MM.1S (cell line): ENCODE results near the gene FAAH.

ENCODE experiments used
- DNase-seq: peaks from one replicate; pipeline ENCODE4 v3.0.0-alpha.2; 2015
- H2AFZ ChIP-seq: fragments of 300-600 bp; sonication (generic); 2 replicates; pipeline ENCODE4 v1.6.0; 2016; ENCODE audit warnings: antibody characterized with exemption, low read length
- H3F3A ChIP-seq: fragments of 300-600 bp; sonication (generic); 2 replicates; pipeline ENCODE4 v1.6.1; 2016; ENCODE audit warnings: mild to moderate bottlenecking, antibody characterized with exemption, low read length, moderate library complexity, mixed read lengths; ENCODE audit not compliant: insufficient read depth
- H3K27ac ChIP-seq: fragments of 300-600 bp; sonication (generic); 2 replicates; pipeline ENCODE4 v1.5.1; 2016; ENCODE audit warnings: mild to moderate bottlenecking, low read length
- H3K27me3 ChIP-seq: fragments of 300-600 bp; sonication (generic); replicated peaks from 2 replicates; pipeline ENCODE4 v1.6.0; 2016; ENCODE audit warnings: low read length; ENCODE audit not compliant: insufficient read depth
- H3K36me3 ChIP-seq: fragments of 300-600 bp; sonication (generic); replicated peaks from 2 replicates; pipeline ENCODE4 v1.6.1; 2016; ENCODE audit warnings: mild to moderate bottlenecking, low read length, mixed read lengths; ENCODE audit not compliant: insufficient read depth
- H3K4me1 ChIP-seq: fragments of 300-600 bp; sonication (generic); 2 replicates; pipeline ENCODE4 v1.6.1; 2016; ENCODE audit warnings: low read length, mixed read lengths
- H3K4me2 ChIP-seq: fragments of 300-600 bp; sonication (generic); 2 replicates; pipeline ENCODE4 v1.6.0; 2016; ENCODE audit warnings: low read depth, low read length
- H3K4me3 ChIP-seq: fragments of 300-600 bp; sonication (generic); 2 replicates; pipeline ENCODE4 v1.5.1; 2016; ENCODE audit warnings: low read length, mixed read lengths
- H3K79me2 ChIP-seq: fragments of 300-600 bp; sonication (generic); 2 replicates; pipeline ENCODE4 v1.6.1; 2016; ENCODE audit warnings: mixed run types, low read length, mixed read lengths
- H3K9ac ChIP-seq: fragments of 300-600 bp; sonication (generic); 2 replicates; pipeline ENCODE4 v1.6.1; 2016; ENCODE audit warnings: low read length, mixed read lengths
- H3K9me2 ChIP-seq: fragments of 300-600 bp; sonication (generic); replicated peaks from 2 replicates; pipeline ENCODE4 v1.6.1; 2016; ENCODE audit warnings: mild to moderate bottlenecking, low read length, mixed read lengths; ENCODE audit not compliant: insufficient read depth
- H3K9me3 ChIP-seq: fragments of 300-600 bp; sonication (generic); replicated peaks from 2 replicates; pipeline ENCODE4 v1.6.1; 2016; ENCODE audit warnings: mild to moderate bottlenecking, low read length, mixed read lengths; ENCODE audit not compliant: insufficient read depth
- H4K20me1 ChIP-seq: fragments of 300-600 bp; sonication (generic); 2 replicates; pipeline ENCODE4 v1.6.1; 2016; ENCODE audit warnings: mild to moderate bottlenecking, low read length, moderate library complexity, mixed read lengths; ENCODE audit not compliant: insufficient read depth
- EZH2 ChIP-seq: fragments of 300-600 bp; sonication (generic); optimal IDR thresholded peaks from 2 replicates; pipeline ENCODE3; 2017; ENCODE audit warnings: low read depth, mild to moderate bottlenecking, antibody characterized with exemption, low read length, mixed read lengths
- EZH2phosphoT487 ChIP-seq: fragments of 300-600 bp; sonication (generic); IDR thresholded peaks from 2 replicates; pipeline ENCODE4 v1.6.1; 2018; ENCODE audit warnings: antibody characterized with exemption, low read length
- TF ChIP-seq, protein P1 (sequence below): fragments of 300-600 bp; sonication (generic); IDR thresholded peaks from 2 replicates; pipeline ENCODE4 v1.5.1; 2016; ENCODE audit warnings: antibody characterized with exemption, low read length, mixed read lengths

The FAAH gene

DNA sequence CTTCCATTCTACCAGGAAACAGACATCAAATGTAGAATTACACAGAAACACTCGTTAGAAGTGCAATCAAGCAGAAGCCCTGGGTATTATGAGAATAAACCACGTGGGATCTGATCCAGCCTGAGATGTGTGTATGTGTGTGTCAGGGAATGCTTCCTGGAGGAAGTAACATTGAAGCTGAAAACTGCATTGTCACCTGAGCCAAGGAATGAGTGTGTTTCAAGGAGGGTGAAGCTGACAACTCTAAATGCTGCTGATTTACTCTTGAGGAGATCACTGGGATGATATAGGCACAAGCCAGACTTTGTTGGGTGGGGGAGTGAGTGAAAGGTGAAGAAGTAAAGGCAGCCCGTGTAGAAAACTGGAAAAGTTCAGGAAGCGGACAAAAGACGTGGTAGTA lies 27.6 kb downstream of the FAAH start:
- Histone ChIP-seq H3K27me3 (no peaks in the 10 kb centered on the region), H3K27ac (no peak overlapping the region), H3K9me2 (no peaks in the 10 kb centered on the region), H2AFZ (no peak overlapping the region), H3K79me2 (no peaks in the 10 kb centered on the region), H3K4me2 (no peak overlapping the region), H3K9ac (no peak overlapping the region), H3K4me1 (no peaks in the 10 kb centered on the region), H3K9me3 (no peaks in the 10 kb centered on the region), H4K20me1 (no peaks in the 10 kb centered on the region), H3K4me3 (no peak overlapping the region), H3F3A (no peaks in the 10 kb centered on the region), H3K36me3 (no peaks in the 10 kb centered on the region)
- DNase-seq: no peak
- TF ChIP-seq, protein P1, sequence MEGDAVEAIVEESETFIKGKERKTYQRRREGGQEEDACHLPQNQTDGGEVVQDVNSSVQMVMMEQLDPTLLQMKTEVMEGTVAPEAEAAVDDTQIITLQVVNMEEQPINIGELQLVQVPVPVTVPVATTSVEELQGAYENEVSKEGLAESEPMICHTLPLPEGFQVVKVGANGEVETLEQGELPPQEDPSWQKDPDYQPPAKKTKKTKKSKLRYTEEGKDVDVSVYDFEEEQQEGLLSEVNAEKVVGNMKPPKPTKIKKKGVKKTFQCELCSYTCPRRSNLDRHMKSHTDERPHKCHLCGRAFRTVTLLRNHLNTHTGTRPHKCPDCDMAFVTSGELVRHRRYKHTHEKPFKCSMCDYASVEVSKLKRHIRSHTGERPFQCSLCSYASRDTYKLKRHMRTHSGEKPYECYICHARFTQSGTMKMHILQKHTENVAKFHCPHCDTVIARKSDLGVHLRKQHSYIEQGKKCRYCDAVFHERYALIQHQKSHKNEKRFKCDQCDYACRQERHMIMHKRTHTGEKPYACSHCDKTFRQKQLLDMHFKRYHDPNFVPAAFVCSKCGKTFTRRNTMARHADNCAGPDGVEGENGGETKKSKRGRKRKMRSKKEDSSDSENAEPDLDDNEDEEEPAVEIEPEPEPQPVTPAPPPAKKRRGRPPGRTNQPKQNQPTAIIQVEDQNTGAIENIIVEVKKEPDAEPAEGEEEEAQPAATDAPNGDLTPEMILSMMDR: no peak
- TF ChIP-seq EZH2: no peak
- TF ChIP-seq EZH2phosphoT487: no peak

DNA sequence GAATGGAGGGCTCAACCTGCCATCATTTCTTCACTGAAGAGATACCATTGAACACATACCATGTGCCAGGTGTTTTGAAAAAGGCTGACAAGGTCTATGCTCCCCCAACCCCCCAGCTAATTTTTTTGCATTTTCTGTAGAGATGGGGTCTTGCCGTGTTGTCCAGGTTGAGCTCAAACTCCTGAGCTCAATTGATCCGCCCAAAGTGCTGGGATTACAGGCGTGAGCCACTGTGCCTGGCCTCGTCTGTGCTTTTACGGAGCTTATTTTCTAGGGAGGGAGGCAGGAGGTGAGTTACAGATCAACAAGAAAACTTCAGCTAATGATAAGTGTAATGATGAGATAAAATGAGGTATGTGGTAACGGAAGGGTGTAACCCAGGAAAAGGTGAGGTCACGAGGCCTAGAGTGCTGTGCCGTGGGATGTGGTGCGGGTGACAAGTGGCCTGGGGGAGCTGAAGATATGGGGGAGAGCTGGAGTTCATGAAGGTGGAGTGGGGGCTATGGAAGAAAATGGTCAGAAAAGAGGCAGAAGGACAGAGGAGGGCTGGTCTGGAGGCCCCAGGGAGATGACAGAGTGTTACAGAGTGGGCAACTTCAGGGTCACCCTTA lies 28.2 kb downstream of the FAAH start:
- Histone ChIP-seq H2AFZ (no peak overlapping the region), H3K9me3 (no peaks in the 10 kb centered on the region), H3K4me2 (no peak overlapping the region), H3K27me3 (no peaks in the 10 kb centered on the region), H3F3A (no peaks in the 10 kb centered on the region), H3K4me1 (no peaks in the 10 kb centered on the region), H3K36me3 (no peaks in the 10 kb centered on the region), H3K9ac (no peak overlapping the region), H3K4me3 (no peak overlapping the region), H4K20me1 (no peaks in the 10 kb centered on the region), H3K79me2 (no peaks in the 10 kb centered on the region), H3K9me2 (no peaks in the 10 kb centered on the region), H3K27ac (no peak overlapping the region)
- no peak for DNase-seq
- TF ChIP-seq, protein P1: no peak
- no peak for TF ChIP-seq EZH2phosphoT487
- TF ChIP-seq EZH2: no peak

DNA sequence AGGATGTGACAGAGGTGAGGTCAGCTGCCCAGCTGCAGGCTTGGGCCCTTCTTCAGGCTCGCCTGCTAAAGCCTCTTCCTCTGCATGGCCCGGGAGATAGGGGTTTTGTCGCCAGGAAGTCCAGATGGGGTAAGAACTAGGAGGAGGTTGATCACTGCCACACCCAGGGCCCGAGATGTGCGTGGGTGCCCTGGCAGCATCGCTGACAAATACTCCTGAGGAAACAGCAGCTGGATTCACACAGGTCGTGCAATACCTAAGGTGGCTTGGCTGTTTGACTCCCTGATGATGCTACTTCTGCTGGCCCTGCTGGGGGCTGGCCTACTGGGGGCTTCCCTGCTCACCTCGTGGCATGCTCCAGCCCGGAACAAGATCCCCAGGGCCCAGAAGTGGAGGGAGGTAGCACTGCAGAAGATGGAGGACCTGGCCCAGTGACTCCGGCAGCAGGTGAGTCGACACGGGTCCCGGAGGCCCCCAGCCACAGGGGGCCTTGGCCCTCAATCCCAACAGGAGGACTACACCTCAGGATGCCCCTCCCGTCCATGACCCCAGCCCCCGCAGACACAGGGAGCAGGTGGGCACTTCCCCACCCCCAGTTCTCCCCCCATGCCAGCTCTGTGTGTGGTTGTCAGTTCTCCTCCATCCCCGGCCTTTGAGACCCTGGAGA lies 29.6 kb downstream of the FAAH start:
- H3K9me2 ChIP-seq: no peaks in the 10 kb centered on the region
- no peaks in the 10 kb centered on the region for H3K27me3 ChIP-seq
- no peak for TF ChIP-seq EZH2phosphoT487
- TF ChIP-seq EZH2: no peak
- TF ChIP-seq, protein P1: no peak
- no peak overlapping the region for H3K4me2 ChIP-seq
- H3K9ac ChIP-seq: no peak overlapping the region
- no peaks in the 10 kb centered on the region for H3K36me3 ChIP-seq
- H3K79me2 ChIP-seq: no peaks in the 10 kb centered on the region
- H4K20me1 ChIP-seq: no peaks in the 10 kb centered on the region
- no peak overlapping the region for H3K4me3 ChIP-seq
- no peaks in the 10 kb centered on the region for H3K9me3 ChIP-seq
- H3K27ac ChIP-seq: no peak overlapping the region
- no peak overlapping the region for H2AFZ ChIP-seq
- DNase-seq: no peak
- no peaks in the 10 kb centered on the region for H3K4me1 ChIP-seq
- H3F3A ChIP-seq: no peaks in the 10 kb centered on the region
